Subcutaneous adipose tissue (tissue), 4 donors: ENCODE results near the gene ALOX5AP. TPM values are rescaled to one million over a fixed set of nuclear protein-coding genes. Genes with fewer than 3 reads are reported as not detected.

Source experiments
- total RNA-seq, 4 donors: library from RNA; depleted of rRNA; stranded (reverse); fragments of >200 nt; gene quantifications; one replicate each; pipeline ENCODE4 v1.1.0, GENCODE V29; 2016
- TF ChIP-seq, protein P1 (sequence below): fragments of 450-650 bp; IDR thresholded peaks from one replicate; pipeline ENCODE4 v1.5.1; 2016; ENCODE audit warnings: low read depth, mild to moderate bottlenecking, control low read depth, antibody characterized with exemption, moderate library complexity

Gene ALOX5AP
- total RNA-seq, 4 donors from 2014 or later = 6.6 to 123 (median 58.5) TPM

GRCh38 chr13:30774214-30774730 lies 38.9 kb downstream of the ALOX5AP start:
- TF ChIP-seq, protein P1, sequence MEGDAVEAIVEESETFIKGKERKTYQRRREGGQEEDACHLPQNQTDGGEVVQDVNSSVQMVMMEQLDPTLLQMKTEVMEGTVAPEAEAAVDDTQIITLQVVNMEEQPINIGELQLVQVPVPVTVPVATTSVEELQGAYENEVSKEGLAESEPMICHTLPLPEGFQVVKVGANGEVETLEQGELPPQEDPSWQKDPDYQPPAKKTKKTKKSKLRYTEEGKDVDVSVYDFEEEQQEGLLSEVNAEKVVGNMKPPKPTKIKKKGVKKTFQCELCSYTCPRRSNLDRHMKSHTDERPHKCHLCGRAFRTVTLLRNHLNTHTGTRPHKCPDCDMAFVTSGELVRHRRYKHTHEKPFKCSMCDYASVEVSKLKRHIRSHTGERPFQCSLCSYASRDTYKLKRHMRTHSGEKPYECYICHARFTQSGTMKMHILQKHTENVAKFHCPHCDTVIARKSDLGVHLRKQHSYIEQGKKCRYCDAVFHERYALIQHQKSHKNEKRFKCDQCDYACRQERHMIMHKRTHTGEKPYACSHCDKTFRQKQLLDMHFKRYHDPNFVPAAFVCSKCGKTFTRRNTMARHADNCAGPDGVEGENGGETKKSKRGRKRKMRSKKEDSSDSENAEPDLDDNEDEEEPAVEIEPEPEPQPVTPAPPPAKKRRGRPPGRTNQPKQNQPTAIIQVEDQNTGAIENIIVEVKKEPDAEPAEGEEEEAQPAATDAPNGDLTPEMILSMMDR = no peak

DNA sequence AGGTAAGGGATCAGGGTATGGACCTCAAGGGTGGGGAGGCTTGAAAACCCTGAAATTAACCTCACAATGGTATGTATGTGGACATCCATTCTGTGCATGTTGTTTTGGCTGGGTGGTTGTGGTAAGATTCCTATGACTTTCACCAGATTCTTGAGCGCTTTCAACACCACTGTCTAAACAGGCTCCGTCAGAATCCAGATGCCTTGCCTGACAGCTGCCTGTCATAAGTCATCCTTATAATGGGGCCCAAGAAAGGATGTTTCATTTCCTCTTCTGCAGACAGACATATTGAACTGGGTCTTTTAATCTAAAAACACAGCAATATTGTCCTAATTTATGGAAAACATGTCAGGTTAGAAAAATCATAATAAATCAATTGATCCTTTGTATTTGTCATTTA lies 41.3 kb downstream of the ALOX5AP start:
- TF ChIP-seq, protein P1 = no peak

GRCh38 chr13:30779016-30779415 lies 43.7 kb downstream of the ALOX5AP start:
- TF ChIP-seq, protein P1 = no peak

- TF ChIP-seq, protein P1 = no peak
Observed at GRCh38 chr13:30779608-30780007, 44.3 kb downstream of the ALOX5AP start.

DNA sequence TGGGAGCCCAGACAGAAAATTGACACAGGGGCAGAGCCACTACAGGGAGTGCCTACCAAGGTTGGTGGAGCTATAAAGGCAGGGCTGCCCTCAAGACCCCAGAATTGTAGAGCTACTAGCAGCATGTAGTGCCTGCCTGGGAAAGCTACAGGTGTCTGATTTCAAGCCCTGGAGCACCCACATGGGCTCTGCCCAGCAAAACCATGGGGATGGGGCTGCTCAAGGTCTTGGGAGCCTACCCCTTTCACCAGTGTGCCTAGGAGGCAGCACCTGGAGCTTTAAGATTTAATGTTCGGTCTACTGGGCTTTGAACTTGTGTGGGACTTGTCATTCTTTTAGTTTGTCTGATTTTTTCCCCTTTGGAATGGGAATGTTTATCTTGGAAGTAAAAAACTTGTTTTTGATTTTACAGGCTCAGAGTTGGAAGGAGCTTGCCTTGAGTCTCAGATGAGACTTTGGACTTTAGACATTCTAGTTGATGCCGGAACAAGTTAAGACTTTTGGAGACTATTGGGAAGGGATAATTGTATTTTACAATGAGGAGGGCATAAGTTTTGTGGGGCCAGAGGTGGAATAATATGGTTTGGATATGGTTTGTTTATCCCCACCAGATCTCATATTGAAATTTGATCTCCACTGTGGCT lies 45.1 kb downstream of the ALOX5AP start:
- TF ChIP-seq, protein P1 = no peak

DNA sequence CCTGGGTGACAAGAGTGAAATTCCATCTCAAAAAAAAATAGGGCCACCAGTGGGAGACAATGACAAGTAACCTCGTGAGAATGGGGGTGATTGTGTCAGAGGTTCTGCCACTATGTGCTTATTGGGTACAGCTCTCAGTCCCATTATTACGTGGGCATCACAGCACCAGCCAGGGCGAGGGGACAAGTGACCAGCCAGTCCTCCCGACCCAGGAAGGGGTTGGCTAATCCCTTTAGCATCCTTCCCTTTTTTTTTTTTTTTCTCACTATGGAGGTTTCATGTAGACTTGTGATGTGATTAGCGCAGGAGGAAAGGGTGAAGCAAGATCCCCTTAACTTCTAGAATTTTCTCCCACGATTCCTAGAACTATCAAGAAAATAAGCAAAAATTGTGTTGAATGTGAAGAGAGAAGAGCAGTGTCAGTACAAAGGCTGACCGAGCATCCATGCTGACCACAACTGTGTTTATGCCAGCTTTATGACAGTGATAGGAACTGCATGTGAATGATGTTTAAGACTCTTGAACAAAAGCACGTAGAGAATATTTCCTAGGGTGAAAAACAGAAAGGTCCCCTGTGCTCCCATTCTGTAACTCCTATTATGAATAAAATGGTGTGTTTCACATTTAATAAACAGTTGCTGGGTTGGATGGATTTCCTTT lies 50.0 kb downstream of the ALOX5AP start:
- TF ChIP-seq, protein P1 = no peak

DNA sequence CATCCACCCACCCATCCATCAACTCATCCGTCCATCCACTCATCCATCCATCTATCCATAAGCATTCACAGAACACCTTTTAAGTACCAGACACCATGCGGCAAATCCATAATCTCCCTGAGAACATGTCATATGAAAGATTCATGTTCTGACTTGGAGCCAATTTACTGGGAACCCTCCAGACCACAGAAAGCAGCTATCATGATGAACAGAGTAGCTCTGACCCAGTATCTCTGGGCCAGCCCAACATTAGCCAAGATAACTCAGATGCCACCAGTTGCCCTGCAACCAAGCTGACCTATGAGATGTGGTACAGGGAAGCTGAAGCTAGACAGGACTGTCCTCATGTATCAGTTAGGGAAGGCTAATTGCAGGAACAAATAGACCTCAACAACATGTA lies 51.3 kb downstream of the ALOX5AP start:
- TF ChIP-seq, protein P1 = no peak
